OCI-LY3 (cell line): ENCODE measurements around the gene CHMP4A.

Source experiments
- CTCF ChIP-seq: fragments of 200-600, 300-600 bp; sonication (generic); IDR thresholded peaks from 2 replicates; pipeline ENCODE4 v1.5.1; 2014; ENCODE audit warnings: antibody characterized with exemption, low read length, low read depth
- EZH2phosphoT487 ChIP-seq: fragments of 200-600 bp; shearing (Covaris generic); IDR thresholded peaks from 2 replicates; pipeline ENCODE4 v1.6.1; 2018; ENCODE audit warnings: antibody characterized with exemption, mixed run types, low read depth

- TF ChIP-seq EZH2phosphoT487 = no peak
- TF ChIP-seq CTCF = no peak
Observed at GRCh38 chr14:24197056-24197450, 16.2 kb downstream of the CHMP4A start.
